WERI-Rb-1 (cell line): ENCODE data around the gene CCDC184.
A peak's percentile ranks its signal among the peaks of the same experiment; 100 is the strongest.

Experiments
- DNase-seq: peaks from one replicate; pipeline ENCODE4 v3.0.0-alpha.2; 2020
- H3K27ac ChIP-seq: fragments of 250-450 bp; sonication (Bioruptor Pico); 2 replicates; pipeline ENCODE4 v1.5.1; 2020; ENCODE audit warnings: mild to moderate bottlenecking, moderate library complexity
- H3K27me3 ChIP-seq: fragments of 250-450 bp; sonication (Bioruptor Pico); 2 replicates; pipeline ENCODE4 v1.5.1; 2021; ENCODE audit warnings: mild to moderate bottlenecking, low read depth, moderate library complexity; ENCODE audit not compliant: insufficient read depth, severe bottlenecking
- H3K36me3 ChIP-seq: fragments of 250-450 bp; sonication (Bioruptor Pico); 2 replicates; pipeline ENCODE4 v1.5.1; 2020; ENCODE audit warnings: mild to moderate bottlenecking, moderate library complexity
- H3K4me3 ChIP-seq: 2 replicates; pipeline ENCODE4 v1.5.1; 2011; ENCODE audit warnings: low read depth, mild to moderate bottlenecking, control low read depth, low read length
- H3K9me3 ChIP-seq: fragments of 250-450 bp; sonication (Bioruptor Pico); 2 replicates; pipeline ENCODE4 v1.5.1; 2021; ENCODE audit warnings: mild to moderate bottlenecking, moderate library complexity; ENCODE audit not compliant: severe bottlenecking
- CTCF ChIP-seq: IDR thresholded peaks from 2 replicates; pipeline ENCODE4 v1.5.1; 2011; ENCODE audit warnings: low read depth, mild to moderate bottlenecking, control low read depth, inconsistent platforms, low read length

CCDC184 gene

DNA sequence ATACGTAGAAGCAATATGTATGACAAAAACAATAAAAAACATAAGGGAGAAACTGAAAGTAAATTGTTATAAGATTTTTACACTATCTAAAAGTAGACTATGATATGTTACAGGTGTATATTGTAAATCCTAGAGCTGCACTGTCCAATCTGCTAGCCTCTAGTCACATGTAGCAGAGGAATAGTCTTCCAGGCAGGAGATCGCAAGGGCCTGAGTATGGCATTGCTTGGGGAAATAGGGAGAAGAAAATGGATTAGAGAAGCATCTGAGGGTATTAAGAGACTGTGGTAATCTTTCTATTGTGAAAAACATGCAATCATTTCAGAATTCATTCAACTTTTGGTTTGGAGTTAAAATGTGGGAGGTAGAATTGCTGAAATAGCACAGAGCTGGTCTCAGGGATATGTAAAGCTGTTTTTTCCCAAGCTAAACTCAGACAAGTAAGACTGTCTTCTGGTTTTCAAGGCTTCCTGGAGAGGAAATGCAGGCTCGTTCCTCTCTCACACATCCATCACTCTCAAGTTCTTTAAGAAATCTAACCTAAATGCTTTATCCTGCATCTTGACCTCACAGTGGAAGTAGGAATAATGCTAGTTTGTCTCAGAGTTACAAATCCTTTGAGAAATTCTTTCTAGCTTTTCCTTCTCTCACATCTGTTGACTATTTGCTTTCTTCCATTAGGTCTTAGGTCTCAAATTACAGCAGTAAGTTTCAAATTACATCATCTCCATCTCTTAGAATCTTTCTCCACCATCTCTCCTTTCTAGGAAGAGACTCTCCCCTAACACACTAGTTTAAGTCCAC is 7.6 kb upstream of the CCDC184 start:
- H3K36me3 ChIP-seq = no peaks in the 10 kb centered on the region
- H3K4me3 ChIP-seq = no peak overlapping the region
- H3K27me3 ChIP-seq = peaks cover 17% of the 10 kb centered on the region
- no peak overlapping the region for H3K27ac ChIP-seq
- DNase-seq = no peak
- no peaks in the 10 kb centered on the region for H3K9me3 ChIP-seq
- TF ChIP-seq CTCF = no peak

DNA sequence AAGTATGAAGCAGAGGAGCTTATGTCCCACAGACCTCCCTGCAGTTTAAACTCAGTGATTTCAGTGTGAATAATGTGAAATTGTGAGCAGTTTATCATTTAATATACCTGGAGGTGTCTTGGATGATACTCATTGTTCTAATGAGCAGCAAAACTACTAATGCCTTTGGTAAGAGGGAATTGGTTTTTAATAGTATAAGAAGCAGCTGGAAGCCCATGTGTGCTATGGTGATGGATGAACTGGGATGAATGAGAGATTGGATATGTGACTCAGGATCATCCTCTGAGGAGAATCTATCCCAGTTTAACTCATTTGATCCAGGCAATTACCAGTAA is 7.1 kb upstream of the CCDC184 start:
- Histone ChIP-seq H3K36me3 (no peaks in the 10 kb centered on the region), H3K27me3 (peaks cover 23% of the 10 kb centered on the region), H3K4me3 (no peak overlapping the region), H3K27ac (no peak overlapping the region), H3K9me3 (no peaks in the 10 kb centered on the region)
- peak; percentile 16 for DNase-seq
- no peak for TF ChIP-seq CTCF

DNA sequence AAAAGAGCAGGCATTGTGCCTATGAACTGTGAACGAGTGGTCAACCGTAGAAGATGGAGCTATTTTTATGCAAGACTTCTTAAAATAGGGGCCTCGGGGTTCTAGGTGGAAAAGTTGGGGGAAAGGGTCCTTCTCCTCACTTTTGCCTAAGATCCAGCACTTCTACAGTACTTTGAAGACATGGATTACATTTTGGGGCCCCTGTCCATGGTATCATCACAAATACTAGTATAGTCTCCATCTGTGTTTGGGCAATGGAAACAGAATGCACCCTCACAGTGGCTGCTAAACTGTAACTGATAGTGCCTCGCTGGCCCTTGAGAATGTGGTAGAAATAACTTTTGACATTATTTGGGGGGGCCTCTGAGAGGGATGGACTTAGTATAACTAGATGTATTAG is 5.5 kb upstream of the CCDC184 start:
- Histone ChIP-seq H3K27me3 (peaks cover 37% of the 10 kb centered on the region), H3K36me3 (no peaks in the 10 kb centered on the region)
- TF ChIP-seq CTCF = no peak

GRCh38 chr12:48179466-48179865 is 4.0 kb upstream of the CCDC184 start:
- Histone ChIP-seq H3K27me3 (peaks cover 52% of the 10 kb centered on the region), H3K36me3 (no peaks in the 10 kb centered on the region), H3K9me3 (no peaks in the 10 kb centered on the region), H3K4me3 (no peak overlapping the region), H3K27ac (no peak overlapping the region)
- no peak for DNase-seq
- no peak for TF ChIP-seq CTCF

More for the DNA sequence above, 5.5 kb upstream of the CCDC184 start:
- Histone ChIP-seq H3K9me3 (no peaks in the 10 kb centered on the region), H3K4me3 (no peak overlapping the region), H3K27ac (no peak overlapping the region)
- no peak for DNase-seq

- Histone ChIP-seq H3K36me3 (no peaks in the 10 kb centered on the region), H3K27me3 (peaks cover 62% of the 10 kb centered on the region), H3K27ac (no peak overlapping the region), H3K4me3 (no peak overlapping the region), H3K9me3 (no peaks in the 10 kb centered on the region)
- DNase-seq = no peak
- no peak for TF ChIP-seq CTCF
Measured at GRCh38 chr12:48180424-48180823, 3.0 kb upstream of the CCDC184 start.

- no peaks in the 10 kb centered on the region for H3K9me3 ChIP-seq
- no peak overlapping the region for H3K4me3 ChIP-seq
- no peak for TF ChIP-seq CTCF
- no peak overlapping the region for H3K27ac ChIP-seq
- no peaks in the 10 kb centered on the region for H3K36me3 ChIP-seq
- H3K27me3 ChIP-seq = peaks cover 67% of the 10 kb centered on the region
- DNase-seq = no peak
Measured at GRCh38 chr12:48180857-48181495, 2.5 kb upstream of the CCDC184 start.
